IMR-90 (cell line): Measurements from ENCODE around the gene EXOC3L4. TPM values are rescaled to one million over a fixed set of nuclear protein-coding genes. Genes with fewer than 3 reads are reported as not detected.

Experiments
- ATAC-seq: fragments of 200-7000 bp; cut with Tn5 transposase; 2 replicates; pipeline ENCODE4 v1.9.1; 2020; ENCODE audit warnings: low read depth, mild to moderate bottlenecking, moderate library complexity
- BruUV-seq: library from RNA; stranded (reverse); fragments of 400-500 nt; replicated peaks from 2 replicates; lab custom pipeline; 2021; lab: Mats Ljungman, UMichigan
- CTCF ChIA-PET: fragments of 300-600 bp; formaldehyde crosslinking; extraction: SDS; loops from one replicate; lab custom pipeline; 2021; ENCODE audit warnings: antibody characterized with exemption; lab: Yijun Ruan, JAX
- POLR2A ChIA-PET: fragments of 300-600 bp; sonication (Branson Sonifier 250); formaldehyde crosslinking; loops from one replicate; lab custom pipeline; 2022; ENCODE audit warnings: antibody characterized with exemption; ENCODE audit not compliant: unreplicated experiment; lab: Charles Lee
- DNase-seq: peaks from one replicate; pipeline ENCODE4 v3.0.0; 2013
- H2AFZ ChIP-seq: replicated peaks from 2 replicates; pipeline ENCODE3; 2013; ENCODE audit warnings: low read length, mild to moderate bottlenecking; ENCODE audit not compliant: poor library complexity
- H2AK5ac ChIP-seq: 2 replicates; pipeline ENCODE4 v1.6.1; 2013; ENCODE audit warnings: low read depth, low read length, inconsistent platforms
- H2AK9ac ChIP-seq: replicated peaks from 2 replicates; pipeline ENCODE3; 2013; ENCODE audit warnings: mild to moderate bottlenecking, low read depth, low read length, moderate library complexity; ENCODE audit not compliant: poor library complexity
- H2BK120ac ChIP-seq: 2 replicates; pipeline ENCODE4 v1.6.1; 2013; ENCODE audit warnings: low read depth, low read length, inconsistent platforms
- H2BK15ac ChIP-seq: 3 replicates; pipeline ENCODE4 v1.6.1; 2013; ENCODE audit warnings: low read depth, low read length, inconsistent platforms
- H2BK20ac ChIP-seq: 2 replicates; pipeline ENCODE4 v1.6.1; 2013; ENCODE audit warnings: low read depth, mild to moderate bottlenecking, inconsistent platforms, low read length, moderate library complexity
- H2BK5ac ChIP-seq: 2 replicates; pipeline ENCODE4 v1.6.1; 2013; ENCODE audit warnings: mild to moderate bottlenecking, low read depth, low read length, inconsistent platforms; ENCODE audit not compliant: poor library complexity, severe bottlenecking
- H3K14ac ChIP-seq: replicated peaks from 2 replicates; pipeline ENCODE4 v1.6.1; 2013; ENCODE audit warnings: low read depth, low read length, inconsistent platforms
- H3K18ac ChIP-seq: 2 replicates; pipeline ENCODE4 v1.6.1; 2013; ENCODE audit warnings: low read depth, low read length, control low read depth
- H3K23ac ChIP-seq: 2 replicates; pipeline ENCODE4 v1.6.1; 2013; ENCODE audit warnings: low read depth, low read length, inconsistent platforms
- H3K27ac ChIP-seq: 2 replicates; pipeline ENCODE4 v1.5.1; 2013; ENCODE audit warnings: mild to moderate bottlenecking, control low read depth, low read length; ENCODE audit not compliant: insufficient read depth
- H3K27me3 ChIP-seq: 2 replicates; pipeline ENCODE4 v1.6.1; 2013; ENCODE audit warnings: low read length; ENCODE audit not compliant: control insufficient read depth, insufficient read depth
- H3K36me3 ChIP-seq: 2 replicates; pipeline ENCODE4 v1.6.1; 2013; ENCODE audit warnings: low read length, mixed read lengths; ENCODE audit not compliant: control insufficient read depth, insufficient read depth
- H3K4ac ChIP-seq: 2 replicates; pipeline ENCODE4 v1.6.1; 2013; ENCODE audit warnings: low read depth, low read length, inconsistent platforms
- H3K4me1 ChIP-seq: 2 replicates; pipeline ENCODE4 v1.6.1; 2013; ENCODE audit warnings: low read length, mixed read lengths; ENCODE audit not compliant: control insufficient read depth, insufficient read depth
- H3K4me2 ChIP-seq: 2 replicates; pipeline ENCODE4 v1.6.1; 2013; ENCODE audit warnings: low read depth, mild to moderate bottlenecking, control low read depth, low read length, moderate library complexity
- H3K4me3 ChIP-seq: 2 replicates; pipeline ENCODE4 v1.5.1; 2013; ENCODE audit warnings: low read depth, mild to moderate bottlenecking, control low read depth, low read length, moderate library complexity; ENCODE audit not compliant: insufficient read depth
- H3K56ac ChIP-seq: 2 replicates; pipeline ENCODE4 v1.6.1; 2013; ENCODE audit warnings: low read length, inconsistent platforms; ENCODE audit not compliant: insufficient read depth; ENCODE audit errors: extremely low read depth
- H3K79me1 ChIP-seq, 2 experiments: 2 replicates each; pipeline ENCODE4 v1.6.1; 2013; ENCODE audit warnings: low read length in 2 of 2, inconsistent platforms in 1 of 2, low read depth in 1 of 2
- H3K9ac ChIP-seq: 2 replicates; pipeline ENCODE4 v1.6.1; 2013; ENCODE audit warnings: low read depth, low read length, control low read depth
- H3K9me1 ChIP-seq: 2 replicates; pipeline ENCODE4 v1.6.1; 2013; ENCODE audit warnings: low read length, inconsistent platforms; ENCODE audit not compliant: insufficient read depth
- H3K9me3 ChIP-seq: 2 replicates; pipeline ENCODE4 v1.6.1; 2013; ENCODE audit warnings: low read length; ENCODE audit not compliant: control insufficient read depth, insufficient read depth
- H4K20me1 ChIP-seq: 2 replicates; pipeline ENCODE4 v1.6.1; 2013; ENCODE audit warnings: low read length, inconsistent platforms; ENCODE audit not compliant: insufficient read depth
- H4K5ac ChIP-seq: 2 replicates; pipeline ENCODE4 v1.6.1; 2013; ENCODE audit warnings: mild to moderate bottlenecking, low read depth, low read length, control low read depth
- H4K8ac ChIP-seq, 2 experiments: 2 replicates each; pipeline ENCODE4 v1.6.1; 2013; ENCODE audit warnings: low read depth in 2 of 2, low read length in 2 of 2, control low read depth in 1 of 2, inconsistent platforms in 1 of 2
- H4K91ac ChIP-seq: 2 replicates; pipeline ENCODE4 v1.6.1; 2013; ENCODE audit warnings: low read depth, low read length, inconsistent platforms; ENCODE audit not compliant: insufficient read depth
- BHLHE40 ChIP-seq: fragments of 150-350 bp; IDR thresholded peaks from 2 replicates; pipeline ENCODE4 v1.6.1; 2016; ENCODE audit warnings: mild to moderate bottlenecking, low read depth, low read length
- CEBPB ChIP-seq: IDR thresholded peaks from 2 replicates; pipeline ENCODE4 v1.6.1; 2012; ENCODE audit warnings: low read depth, low read length, improper control_type of control experiment
- CHD1 ChIP-seq: IDR thresholded peaks from 2 replicates; pipeline ENCODE4 v1.6.1; 2012; ENCODE audit warnings: low read depth, low read length, improper control_type of control experiment
- FOS ChIP-seq: fragments of 150-350 bp; IDR thresholded peaks from 2 replicates; pipeline ENCODE4 v1.6.1; 2016; ENCODE audit warnings: low read depth, low read length
- MAFK ChIP-seq: IDR thresholded peaks from 2 replicates; pipeline ENCODE4 v1.6.1; 2012; ENCODE audit warnings: low read depth, low read length, improper control_type of control experiment
- MAZ ChIP-seq: IDR thresholded peaks from 2 replicates; pipeline ENCODE4 v1.6.1; 2012; ENCODE audit warnings: low read depth, mild to moderate bottlenecking, low read length, improper control_type of control experiment, moderate library complexity, borderline replicate concordance
- MXI1 ChIP-seq: IDR thresholded peaks from 2 replicates; pipeline ENCODE4 v1.6.1; 2012; ENCODE audit warnings: low read depth, mild to moderate bottlenecking, low read length, moderate library complexity, borderline replicate concordance
- NFE2L2 ChIP-seq: fragments of 150-350 bp; IDR thresholded peaks from 2 replicates; pipeline ENCODE4 v1.6.1; 2016; ENCODE audit warnings: low read depth, mild to moderate bottlenecking, low read length
- POLR2A ChIP-seq: IDR thresholded peaks from 2 replicates; pipeline ENCODE4 v1.6.1; 2012; ENCODE audit warnings: mild to moderate bottlenecking, low read depth, low read length
- RAD21 ChIP-seq: IDR thresholded peaks from 2 replicates; pipeline ENCODE4 v1.6.1; 2012; ENCODE audit warnings: low read length, improper control_type of control experiment
- RCOR1 ChIP-seq: IDR thresholded peaks from 2 replicates; pipeline ENCODE4 v1.6.1; 2012; ENCODE audit warnings: mild to moderate bottlenecking, low read length, improper control_type of control experiment; ENCODE audit not compliant: insufficient replicate concordance
- RFX5 ChIP-seq: IDR thresholded peaks from 2 replicates; pipeline ENCODE4 v1.8.0; 2012; ENCODE audit warnings: low read depth, mild to moderate bottlenecking, low read length, moderate library complexity
- SMC3 ChIP-seq: fragments of 150-350 bp; IDR thresholded peaks from 2 replicates; pipeline ENCODE4 v1.6.1; 2016; ENCODE audit warnings: low read depth, mild to moderate bottlenecking, antibody characterized with exemption, low read length, moderate library complexity
- WGBS, 2 experiments: methylation state at CpG; one replicate each; pipeline versions ENCODE4 v1.1.5 to v1.1.7; 2013; ENCODE audit warnings: missing lambda C conversion rate in 2 of 2; ENCODE audit not compliant: insufficient read length in 1 of 2; ENCODE audit errors: extremely low coverage in 2 of 2; 5-methylcytosine and 5-hydroxymethylcytosine counted together
- dilution Hi-C: fragments of 300-500 bp; cut with HindIII; formaldehyde crosslinking; loops from one replicate; pipeline ENCODE4 v1.14.3; 2018; ENCODE audit warnings: low sequenced_read_pairs; ENCODE audit not compliant: unreplicated experiment
- in situ Hi-C: fragments of 300-500 bp; cut with MboI; formaldehyde crosslinking; loops from 3 replicates; pipeline ENCODE4 v1.14.3; 2019; ENCODE audit warnings: low sequenced_read_pairs, inconsistent platforms, mixed read lengths
- intact Hi-C: fragments of 100-400 bp; cut with micrococcal nuclease; formaldehyde crosslinking; loops from 2 replicates; pipeline ENCODE4 v1.10.0; 2022
- polyA plus RNA-seq, 3 experiments: library from polyadenylated mRNA; depleted of rRNA; stranded (reverse); fragments of >200 nt; gene quantifications; 2 replicates each; pipeline ENCODE4 v1.2.3, GENCODE V29; 2012; ENCODE audit warnings: low replicate concordance in 1 of 3
- total RNA-seq: library from RNA; depleted of rRNA; stranded (reverse); fragments of >200 nt; gene quantifications from 2 replicates; pipeline ENCODE4 v1.2.3, GENCODE V29; 2012
- TF ChIP-seq, protein P1 (sequence below): fragments of 150-350 bp; IDR thresholded peaks from 2 replicates; pipeline ENCODE4 v1.6.1; 2017; ENCODE audit warnings: mild to moderate bottlenecking, antibody characterized with exemption, low read length, low read depth
- TF ChIP-seq, protein P2 (sequence below): fragments of 150-350 bp; IDR thresholded peaks from 2 replicates; pipeline ENCODE4 v1.6.1; 2016; ENCODE audit warnings: low read depth, mild to moderate bottlenecking, low read length, moderate library complexity, borderline replicate concordance
- TF ChIP-seq, protein P3 (sequence below): conservative IDR thresholded peaks from 2 replicates; pipeline ENCODE4 v1.5.1; 2012; ENCODE audit warnings: mild to moderate bottlenecking, low read depth, low read length, improper control_type of control experiment

Gene EXOC3L4
- total and polyA plus RNA-seq, 2 of the 4 experiments (the other 2 are of a cell fraction), result not detected

DNA sequence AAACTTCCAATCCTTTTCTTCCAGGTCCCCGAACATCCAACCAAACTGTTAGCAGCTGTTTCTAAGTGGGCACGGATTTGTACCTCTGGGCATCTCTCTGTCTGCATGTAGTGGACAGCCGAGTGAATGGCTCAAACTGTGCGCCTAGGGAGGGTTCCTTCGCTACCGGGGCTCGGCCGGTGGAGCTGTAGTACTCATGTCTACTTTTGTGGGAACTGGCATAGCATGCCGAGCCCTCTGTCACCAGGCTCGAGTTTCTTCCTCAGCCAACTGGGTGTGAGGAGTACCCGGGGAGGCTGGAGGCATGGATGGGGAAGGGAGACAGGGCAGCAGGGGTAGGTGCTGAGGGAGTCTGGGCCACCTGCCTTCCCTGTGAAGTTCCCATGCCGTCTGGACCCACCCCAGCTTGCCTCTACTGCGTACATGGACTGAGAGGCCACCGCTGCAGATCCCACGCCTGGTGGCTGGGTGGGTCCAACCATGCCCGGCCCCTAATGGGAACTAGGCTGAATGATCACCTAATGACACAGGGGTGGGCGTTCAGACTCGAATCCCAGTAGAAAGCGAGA, 51.7 kb downstream of the EXOC3L4 start:
- Histone ChIP-seq H3K4me1 (peaks cover 8% of the 10 kb centered on the region), H2BK5ac (no peak overlapping the region), H3K4me2 (no peak overlapping the region), H3K79me1 (no peaks in the 10 kb centered on the region), H3K9me3 (no peaks in the 10 kb centered on the region), H2BK20ac (no peak overlapping the region), H2AFZ (no peak overlapping the region), H4K91ac (no peak overlapping the region), H3K9ac (no peak overlapping the region), H4K20me1 (no peaks in the 10 kb centered on the region), H2AK9ac (no peak overlapping the region), H4K5ac (no peak overlapping the region), H3K9me1 (peaks cover 8% of the 10 kb centered on the region), H3K4me3 (no peak overlapping the region), H3K14ac (no peak overlapping the region), H3K23ac (no peak overlapping the region), H3K36me3 (no peaks in the 10 kb centered on the region), H4K8ac (no peak overlapping the region), H3K56ac (no peak overlapping the region), H3K4ac (no peak overlapping the region), H3K27ac (no peak overlapping the region), H2BK120ac (no peak overlapping the region; the same call in 1 of the 2 replicates), H3K27me3 (peaks cover 21% of the 10 kb centered on the region), H3K18ac (no peak overlapping the region), H2AK5ac (peak overlapping the region; percentile 13; the same call in 1 of the 2 replicates), H2BK15ac (no peak overlapping the region)
- WGBS, 2 experiments, result 84% methylated on average over 17 of the region's 19 CpGs; no CpG with 5 or more reads in 1 of the 2 experiments
- intact Hi-C loops (no loop called here), dilution Hi-C loops (no loop called here), in situ Hi-C loops (no loop called here)
- TF ChIP-seq, protein P1, sequence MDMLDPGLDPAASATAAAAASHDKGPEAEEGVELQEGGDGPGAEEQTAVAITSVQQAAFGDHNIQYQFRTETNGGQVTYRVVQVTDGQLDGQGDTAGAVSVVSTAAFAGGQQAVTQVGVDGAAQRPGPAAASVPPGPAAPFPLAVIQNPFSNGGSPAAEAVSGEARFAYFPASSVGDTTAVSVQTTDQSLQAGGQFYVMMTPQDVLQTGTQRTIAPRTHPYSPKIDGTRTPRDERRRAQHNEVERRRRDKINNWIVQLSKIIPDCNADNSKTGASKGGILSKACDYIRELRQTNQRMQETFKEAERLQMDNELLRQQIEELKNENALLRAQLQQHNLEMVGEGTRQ, result no peak
- TF ChIP-seq CHD1 (no peak), MAZ (no peak), BHLHE40 (no peak), CEBPB (no peak), RAD21 (no peak), NFE2L2 (no peak), MAFK (no peak), SMC3 (no peak), FOS (no peak), RFX5 (no peak), POLR2A (no peak), MXI1 (no peak), RCOR1 (no peak)
- TF ChIP-seq, protein P2, sequence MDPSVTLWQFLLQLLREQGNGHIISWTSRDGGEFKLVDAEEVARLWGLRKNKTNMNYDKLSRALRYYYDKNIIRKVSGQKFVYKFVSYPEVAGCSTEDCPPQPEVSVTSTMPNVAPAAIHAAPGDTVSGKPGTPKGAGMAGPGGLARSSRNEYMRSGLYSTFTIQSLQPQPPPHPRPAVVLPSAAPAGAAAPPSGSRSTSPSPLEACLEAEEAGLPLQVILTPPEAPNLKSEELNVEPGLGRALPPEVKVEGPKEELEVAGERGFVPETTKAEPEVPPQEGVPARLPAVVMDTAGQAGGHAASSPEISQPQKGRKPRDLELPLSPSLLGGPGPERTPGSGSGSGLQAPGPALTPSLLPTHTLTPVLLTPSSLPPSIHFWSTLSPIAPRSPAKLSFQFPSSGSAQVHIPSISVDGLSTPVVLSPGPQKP, result no peak
- TF ChIP-seq, protein P3, sequence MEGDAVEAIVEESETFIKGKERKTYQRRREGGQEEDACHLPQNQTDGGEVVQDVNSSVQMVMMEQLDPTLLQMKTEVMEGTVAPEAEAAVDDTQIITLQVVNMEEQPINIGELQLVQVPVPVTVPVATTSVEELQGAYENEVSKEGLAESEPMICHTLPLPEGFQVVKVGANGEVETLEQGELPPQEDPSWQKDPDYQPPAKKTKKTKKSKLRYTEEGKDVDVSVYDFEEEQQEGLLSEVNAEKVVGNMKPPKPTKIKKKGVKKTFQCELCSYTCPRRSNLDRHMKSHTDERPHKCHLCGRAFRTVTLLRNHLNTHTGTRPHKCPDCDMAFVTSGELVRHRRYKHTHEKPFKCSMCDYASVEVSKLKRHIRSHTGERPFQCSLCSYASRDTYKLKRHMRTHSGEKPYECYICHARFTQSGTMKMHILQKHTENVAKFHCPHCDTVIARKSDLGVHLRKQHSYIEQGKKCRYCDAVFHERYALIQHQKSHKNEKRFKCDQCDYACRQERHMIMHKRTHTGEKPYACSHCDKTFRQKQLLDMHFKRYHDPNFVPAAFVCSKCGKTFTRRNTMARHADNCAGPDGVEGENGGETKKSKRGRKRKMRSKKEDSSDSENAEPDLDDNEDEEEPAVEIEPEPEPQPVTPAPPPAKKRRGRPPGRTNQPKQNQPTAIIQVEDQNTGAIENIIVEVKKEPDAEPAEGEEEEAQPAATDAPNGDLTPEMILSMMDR, result no peak
- no TSS peak for BruUV-seq
- POLR2A ChIA-PET, result no interaction called here
- CTCF ChIA-PET, result no interaction called here
- ATAC-seq, result no peak
- no peak for DNase-seq
